HEK293T (cell line): ENCODE data around the gene GNB2.
"Not testable (repeated sequence)": the region's sequence is repeated elsewhere in the genome, so short reads cannot be mapped to it uniquely, and the experiment has no call there.

Source experiments
- ELF4 ChIP-seq: fragments of 450-650 bp; IDR thresholded peaks from 2 replicates; pipeline ENCODE4 v1.6.1; 2017; ENCODE audit warnings: antibody characterized with exemption
- FOXM1 ChIP-seq: fragments of 450-650 bp; IDR thresholded peaks from 2 replicates; pipeline ENCODE4 v1.6.1; 2017; ENCODE audit warnings: mild to moderate bottlenecking, borderline replicate concordance
- HDGF ChIP-seq: fragments of 450-650 bp; IDR thresholded peaks from 2 replicates; pipeline ENCODE4 v1.6.1; 2017; ENCODE audit warnings: antibody characterized with exemption, borderline replicate concordance
- ZNF384 ChIP-seq: fragments of 450-650 bp; IDR thresholded peaks from 2 replicates; pipeline ENCODE4 v1.6.1; 2016
- TF ChIP-seq, protein P1 (sequence below): fragments of 450-650 bp; IDR thresholded peaks from 2 replicates; pipeline ENCODE4 v1.6.1; 2016

DNA sequence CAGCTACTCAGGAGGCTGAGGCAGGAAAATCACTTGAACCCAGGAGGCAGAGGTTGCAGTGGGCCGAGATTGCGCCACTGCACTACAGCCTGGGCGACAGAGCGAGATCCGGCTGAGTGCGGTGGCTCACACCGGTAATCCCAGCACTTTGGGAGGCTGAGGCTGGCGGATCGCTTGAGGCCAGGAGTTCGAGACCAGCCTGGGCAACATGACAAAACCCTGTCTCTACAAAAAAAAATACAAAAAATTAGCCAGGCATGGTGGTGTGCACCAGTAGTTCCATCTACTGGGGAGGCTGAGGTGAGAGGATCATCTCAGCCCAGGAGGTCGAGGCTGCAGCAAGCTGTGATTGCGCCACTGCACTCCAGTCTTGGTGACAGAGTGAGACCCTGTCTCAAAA, 4.4 kb upstream of the GNB2 start:
- TF ChIP-seq FOXM1, ZNF384, HDGF, ELF4: not testable (repeated sequence)
- TF ChIP-seq, protein P1, sequence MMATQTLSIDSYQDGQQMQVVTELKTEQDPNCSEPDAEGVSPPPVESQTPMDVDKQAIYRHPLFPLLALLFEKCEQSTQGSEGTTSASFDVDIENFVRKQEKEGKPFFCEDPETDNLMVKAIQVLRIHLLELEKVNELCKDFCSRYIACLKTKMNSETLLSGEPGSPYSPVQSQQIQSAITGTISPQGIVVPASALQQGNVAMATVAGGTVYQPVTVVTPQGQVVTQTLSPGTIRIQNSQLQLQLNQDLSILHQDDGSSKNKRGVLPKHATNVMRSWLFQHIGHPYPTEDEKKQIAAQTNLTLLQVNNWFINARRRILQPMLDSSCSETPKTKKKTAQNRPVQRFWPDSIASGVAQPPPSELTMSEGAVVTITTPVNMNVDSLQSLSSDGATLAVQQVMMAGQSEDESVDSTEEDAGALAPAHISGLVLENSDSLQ, result not testable (repeated sequence)
